K562 (cell line): ENCODE results near the gene HDAC5. TPM values are rescaled to one million over a fixed set of nuclear protein-coding genes. Genes with fewer than 3 reads are reported as not detected.

Experiments used
- ATAC-seq: fragments of 200-7000 bp; cut with Tn5 transposase; 3 replicates; pipeline ENCODE4 v1.9.1; 2020; ENCODE audit warnings: moderate library complexity
- BruUV-seq: library from RNA; stranded (reverse); fragments of 400-500 nt; replicated peaks from 2 replicates; lab custom pipeline; 2021; lab: Mats Ljungman, UMichigan
- CTCF ChIA-PET: fragments of 300-600 bp; formaldehyde crosslinking; extraction: SDS; loops from one replicate; lab custom pipeline; 2021; ENCODE audit warnings: low intra/inter-chr PET ratio; lab: Yijun Ruan, JAX
- POLR2A ChIA-PET: fragments of 300-600, 350-650 bp; sonication (Branson Sonifier 250); formaldehyde crosslinking; extraction: SDS; loops from one replicate; lab custom pipeline; 2021; ENCODE audit warnings: antibody characterized with exemption, inconsistent platforms; lab: Yijun Ruan, JAX
- DNase-seq, 4 experiments: peaks; one replicate each; pipeline versions ENCODE4 v3.0.0 to v3.0.0-alpha.2; 2011 to 2018; ENCODE audit warnings: low spot score in 3 of 4, mixed read lengths in 3 of 4; ENCODE audit errors: extremely low read depth in 1 of 4
- FAIRE-seq: peaks from 2 replicates; lab custom pipeline; 2011; peaks lifted over from hg19 to GRCh38; lab: Jason Lieb, UNC
- H2AFZ ChIP-seq: 2 replicates; pipeline ENCODE4 v1.6.0; 2011; ENCODE audit warnings: low read depth, low read length, control low read depth, inconsistent platforms
- H3K27ac ChIP-seq: fragments of 200-600 bp; 3 replicates; pipeline ENCODE4 v1.8.0; 2011; ENCODE audit warnings: low read depth, mild to moderate bottlenecking, control low read depth, inconsistent platforms, low read length, moderate library complexity, mixed read lengths; ENCODE audit errors: extremely low read depth
- H3K27me3 ChIP-seq, 2 experiments: fragments of 300-600 bp in 1 of 2; 2 replicates in 1 of 2; 3 replicates in 1 of 2; pipeline versions ENCODE4 v1.6.0 to v1.8.0; 2011; ENCODE audit warnings: inconsistent platforms in 2 of 2, low read length in 2 of 2, mild to moderate bottlenecking in 1 of 2, mixed read lengths in 1 of 2, moderate library complexity in 1 of 2; ENCODE audit not compliant: control insufficient read depth in 2 of 2, insufficient read depth in 2 of 2
- H3K36me3 ChIP-seq: fragments of 300-600 bp; 3 replicates; pipeline ENCODE4 v1.8.0; 2011; ENCODE audit warnings: mild to moderate bottlenecking, low read length, inconsistent platforms; ENCODE audit not compliant: control insufficient read depth, insufficient read depth
- H3K4me1 ChIP-seq, 2 experiments: fragments of 200-600 bp in 1 of 2; replicated peaks in 1 of 2; 2 replicates in 1 of 2; 3 replicates in 1 of 2; pipeline versions ENCODE4 v1.5.1 to v1.8.0; 2011; ENCODE audit warnings: inconsistent platforms in 2 of 2, low read length in 2 of 2, mild to moderate bottlenecking in 1 of 2, mixed read lengths in 1 of 2, moderate library complexity in 1 of 2; ENCODE audit not compliant: control insufficient read depth in 2 of 2, insufficient read depth in 2 of 2
- H3K4me2 ChIP-seq: 2 replicates; pipeline ENCODE4 v1.6.1; 2011; ENCODE audit warnings: low read length, control low read depth, inconsistent platforms, mixed read lengths; ENCODE audit not compliant: insufficient read depth
- H3K4me3 ChIP-seq: fragments of 200-600 bp; sonication (generic), shearing (Covaris generic); 2 replicates; pipeline ENCODE4 v1.5.1; 2016; ENCODE audit warnings: control low read depth, inconsistent platforms
- H3K79me2 ChIP-seq: fragments of 200-600 bp; 3 replicates; pipeline ENCODE4 v1.8.0; 2011; ENCODE audit warnings: low read length, inconsistent platforms; ENCODE audit not compliant: control insufficient read depth, insufficient read depth
- H3K9ac ChIP-seq, 2 experiments: 2 replicates each; pipeline versions ENCODE4 v1.6.0 to v1.6.1; 2011; ENCODE audit warnings: low read depth in 2 of 2, low read length in 2 of 2, control low read depth in 1 of 2, inconsistent platforms in 1 of 2, mild to moderate bottlenecking in 1 of 2, mixed read lengths in 1 of 2; ENCODE audit not compliant: insufficient read depth in 1 of 2
- H3K9me1 ChIP-seq: one replicate; pipeline ENCODE4 v1.6.0; 2011; ENCODE audit warnings: inconsistent platforms, mild to moderate bottlenecking, low read length, moderate library complexity; ENCODE audit not compliant: control insufficient read depth, insufficient read depth
- H3K9me3 ChIP-seq: replicated peaks from 2 replicates; pipeline ENCODE4 v1.5.1; 2011; ENCODE audit warnings: low read depth, low read length, inconsistent platforms; ENCODE audit not compliant: control insufficient read depth, insufficient read depth
- H4K20me1 ChIP-seq: replicated peaks from 2 replicates; pipeline ENCODE4 v1.6.1; 2011; ENCODE audit warnings: low read length, inconsistent platforms, mixed read lengths; ENCODE audit not compliant: control insufficient read depth, insufficient read depth
- FIP1L1 ChIP-seq: fragments of 200-400 bp; formaldehyde crosslinking; IDR thresholded peaks from 2 replicates; pipeline ENCODE4 v1.6.1; 2018; ENCODE audit warnings: mild to moderate bottlenecking, low read depth, low read length; ENCODE audit not compliant: poor library complexity, severe bottlenecking
- POLR2A ChIP-seq: fragments of 450-650 bp; conservative IDR thresholded peaks from 2 replicates; pipeline ENCODE4 v1.6.1; 2016
- WGBS: fragments of 100-300 bp; shearing (Covaris generic); methylation state at CpG from one replicate; pipeline ENCODE4 v1.1.6; 2016; ENCODE audit warnings: low coverage, mixed read lengths; ENCODE audit not compliant: insufficient coverage; ENCODE audit errors: missing lambda C conversion rate; 5-methylcytosine and 5-hydroxymethylcytosine counted together
- in situ Hi-C: fragments of 300-500 bp; cut with MboI; formaldehyde crosslinking; loops from 4 replicates; pipeline ENCODE4 v1.15.0; 2018; ENCODE audit warnings: inconsistent platforms, mixed read lengths
- intact Hi-C: fragments of 100-400 bp; cut with micrococcal nuclease; formaldehyde crosslinking; loops from 2 replicates; pipeline ENCODE4 v1.14.2; 2022
- polyA plus RNA-seq, 8 experiments: library from polyadenylated mRNA; depleted of rRNA in 4 of 8; stranded (reverse) in 5 of 8; unstranded in 3 of 8; fragments of >200 nt; fragmentation: Nextera tagmentation in 2 of 8; fragmentation: Illumina TruSeq in 1 of 8; extraction: Ambion mirVana in 2 of 8; extraction: Trizol in 1 of 8; gene quantifications; 2 replicates each; pipeline versions ENCODE4 v1.2.1 to v1.2.3, GENCODE V29; 2011 to 2014; ENCODE audit warnings: inconsistent platforms in 1 of 8, missing spikeins in 1 of 8
- small RNA-seq: library from RNA; depleted of rRNA; stranded (forward); fragments of <200 nt; gene quantifications from one replicate; pipeline ENCODE3, GENCODE V24; 2014
- total RNA-seq, 7 experiments: library from RNA; depleted of rRNA in 6 of 7; stranded (reverse); fragments of >200 nt in 6 of 7; fragmentation: Illumina TruSeq in 2 of 7; extraction: Trizol in 2 of 7; gene quantifications; 2 replicates each; pipeline versions ENCODE4 v1.2.1 to v1.2.3, GENCODE V29; 2011 to 2021; ENCODE audit warnings: low replicate concordance in 1 of 7

The HDAC5 gene
- total and polyA plus RNA-seq, 9 of the 15 experiments (the other 6 are each of a cell fraction or from before 2014, with no cell fraction given) = 0.45 to 26.2 (median 16.4) TPM

DNA sequence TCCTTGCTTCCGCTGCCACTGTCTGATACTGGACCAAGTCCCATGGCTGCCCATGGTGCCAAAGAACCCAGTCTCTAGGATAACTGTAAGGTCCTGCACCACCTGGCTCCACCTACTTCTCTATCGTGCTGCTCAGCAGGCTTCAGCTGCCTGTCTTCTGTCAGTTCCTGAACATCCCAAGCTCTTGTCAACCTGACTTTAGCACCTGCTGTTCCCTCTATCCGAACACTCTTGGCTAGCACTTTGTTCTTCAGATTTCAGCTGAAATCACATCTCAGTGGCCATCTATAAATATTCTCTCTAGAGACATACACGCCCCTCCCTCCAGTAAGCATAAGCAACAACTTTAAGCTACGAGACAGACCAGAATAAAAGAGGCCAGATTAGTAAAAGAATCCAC, 93.7 kb downstream of the HDAC5 start:
- ATAC-seq = no peak
- Histone ChIP-seq H3K4me3 (no peak overlapping the region), H2AFZ (no peak overlapping the region), H3K9me3 (no peaks in the 10 kb centered on the region), H3K27ac (no peak overlapping the region), H4K20me1 (no peaks in the 10 kb centered on the region), H3K4me2 (no peak overlapping the region), H3K27me3 (no peaks in the 10 kb centered on the region), H3K4me1 (no peaks in the 10 kb centered on the region; a peak in 1 of 5 replicates), H3K9me1 (no peaks in the 10 kb centered on the region), H3K9ac (no peak overlapping the region; a peak in 1 of 4 replicates), H3K79me2 (no peaks in the 10 kb centered on the region), H3K36me3 (peaks cover 62% of the 10 kb centered on the region)
- CTCF ChIA-PET = no interaction called here
- intact Hi-C loops (no loop called here), in situ Hi-C loops (no loop called here)
- BruUV-seq = no TSS peak
- TF ChIP-seq FIP1L1 = no peak
- 0 out of 2 replicates have a peak, but pooled peaks have one; percentile 1 for TF ChIP-seq POLR2A
- FAIRE-seq = no peak
- no peak for DNase-seq
- POLR2A ChIA-PET = interaction anchor here (0.8 to 1.1 kb wide), 4 partner anchors 8 to 110 kb away, joined by 3 to 5 read pairs (median 4); partner anchors contain the start of gene TMEM101
- WGBS = 74% methylated on average over 5 of the region's 5 CpGs

Small RNA genes lying within 50 kb of the gene (small RNA-seq; reads per million reads assigned to genes)
- gene RNU6-131P = not detected

Other genes starting within 250 kb of the HDAC5 start
Only the 7 nearest of the 17 such genes appear.
- gene LSM12, start 57.0 kb downstream of the HDAC5 start, total RNA-seq (2014; rRNA removed) = 53.0 and 71.1 TPM in 2 replicates
- 78.4 and 82.8 TPM in 2 replicates for gene LSM12, start 57.0 kb downstream of the HDAC5 start, total RNA-seq (2014; rRNA removed; fragmentation: Illumina TruSeq; extraction: Trizol)
- 95.0 and 102 TPM in 2 replicates for gene LSM12, start 57.0 kb downstream of the HDAC5 start, total RNA-seq (2015; rRNA removed; fragmentation: Illumina TruSeq; extraction: Trizol)
- gene LSM12, start 57.0 kb downstream of the HDAC5 start, total RNA-seq (2021) = 104 and 108 TPM in 2 replicates
- gene LSM12, start 57.0 kb downstream of the HDAC5 start, polyA plus RNA-seq (2011; rRNA removed) = 66.3 and 82.2 TPM in 2 replicates
- gene LSM12, start 57.0 kb downstream of the HDAC5 start, polyA plus RNA-seq (2014; fragmentation: Illumina TruSeq; extraction: Trizol) = 98.5 and 124 TPM in 2 replicates
- 100 to 1,000 TPM in 1 of 2 experiments, 10 to 100 TPM in 1; 89.3 to 258 TPM for gene LSM12, start 57.0 kb downstream of the HDAC5 start, polyA plus RNA-seq (2014; fragmentation: Nextera tagmentation; extraction: Ambion mirVana)
- 70.0 and 80.9 TPM in 2 replicates for gene LSM12, start 57.0 kb downstream of the HDAC5 start, polyA plus RNA-seq (2014; rRNA removed)
- gene G6PC3, start 52.9 kb downstream of the HDAC5 start, total RNA-seq (2014; rRNA removed) = 31.1 and 37.6 TPM in 2 replicates
- gene G6PC3, start 52.9 kb downstream of the HDAC5 start, total RNA-seq (2014; rRNA removed; fragmentation: Illumina TruSeq; extraction: Trizol) = 11.4 and 11.6 TPM in 2 replicates
- 24.1 and 26.8 TPM in 2 replicates for gene G6PC3, start 52.9 kb downstream of the HDAC5 start, total RNA-seq (2015; rRNA removed; fragmentation: Illumina TruSeq; extraction: Trizol)
- 41.9 and 47.4 TPM in 2 replicates for gene G6PC3, start 52.9 kb downstream of the HDAC5 start, total RNA-seq (2021)
- gene G6PC3, start 52.9 kb downstream of the HDAC5 start, polyA plus RNA-seq (2011; rRNA removed) = 46.6 and 55.1 TPM in 2 replicates
- gene G6PC3, start 52.9 kb downstream of the HDAC5 start, polyA plus RNA-seq (2014; fragmentation: Illumina TruSeq; extraction: Trizol) = 49.5 and 60.5 TPM in 2 replicates
- 10 to 100 TPM; 10.4 to 14.8 TPM for gene G6PC3, start 52.9 kb downstream of the HDAC5 start, polyA plus RNA-seq (2014; fragmentation: Nextera tagmentation; extraction: Ambion mirVana)
- gene G6PC3, start 52.9 kb downstream of the HDAC5 start, polyA plus RNA-seq (2014; rRNA removed) = 56.3 and 57.8 TPM in 2 replicates
- gene HROB, start 18.3 kb upstream of the HDAC5 start, total RNA-seq (2014; rRNA removed) = 10.4 and 15.0 TPM in 2 replicates
- gene HROB, start 18.3 kb upstream of the HDAC5 start, total RNA-seq (2014; rRNA removed; fragmentation: Illumina TruSeq; extraction: Trizol) = 7.1 and 9.3 TPM in 2 replicates
- 9.6 and 9.8 TPM in 2 replicates for gene HROB, start 18.3 kb upstream of the HDAC5 start, total RNA-seq (2015; rRNA removed; fragmentation: Illumina TruSeq; extraction: Trizol)
- 17.5 and 20.1 TPM in 2 replicates for gene HROB, start 18.3 kb upstream of the HDAC5 start, total RNA-seq (2021)
- gene HROB, start 18.3 kb upstream of the HDAC5 start, polyA plus RNA-seq (2011; rRNA removed) = 11.9 and 25.9 TPM in 2 replicates
- gene HROB, start 18.3 kb upstream of the HDAC5 start, polyA plus RNA-seq (2014; fragmentation: Illumina TruSeq; extraction: Trizol) = 18.9 and 19.5 TPM in 2 replicates
- 1 to 10 TPM; 6.6 to 6.7 TPM for gene HROB, start 18.3 kb upstream of the HDAC5 start, polyA plus RNA-seq (2014; fragmentation: Nextera tagmentation; extraction: Ambion mirVana)
- 10.6 and 13.5 TPM in 2 replicates for gene HROB, start 18.3 kb upstream of the HDAC5 start, polyA plus RNA-seq (2014; rRNA removed)
- gene ASB16, start 47.1 kb upstream of the HDAC5 start, total RNA-seq (2014; rRNA removed) = not detected in 2 replicates
- gene ASB16, start 47.1 kb upstream of the HDAC5 start, total RNA-seq (2014; rRNA removed; fragmentation: Illumina TruSeq; extraction: Trizol) = not detected in 2 replicates
- not detected in 2 replicates for gene ASB16, start 47.1 kb upstream of the HDAC5 start, total RNA-seq (2015; rRNA removed; fragmentation: Illumina TruSeq; extraction: Trizol)
- gene ASB16, start 47.1 kb upstream of the HDAC5 start, total RNA-seq (2021) = not detected in 2 replicates
- 0.07 and 0.14 TPM in 2 replicates for gene ASB16, start 47.1 kb upstream of the HDAC5 start, polyA plus RNA-seq (2011; rRNA removed)
- not detected in 2 replicates for gene ASB16, start 47.1 kb upstream of the HDAC5 start, polyA plus RNA-seq (2014; fragmentation: Illumina TruSeq; extraction: Trizol)
- under 1 TPM in 1 of 2 experiments, not detected in 1; 0.03 TPM for gene ASB16, start 47.1 kb upstream of the HDAC5 start, polyA plus RNA-seq (2014; fragmentation: Nextera tagmentation; extraction: Ambion mirVana)
- 0.23 TPM in 1 of 2 replicates, not detected in the other for gene ASB16, start 47.1 kb upstream of the HDAC5 start, polyA plus RNA-seq (2014; rRNA removed)
- 16.3 and 25.4 TPM in 2 replicates for gene TMUB2, start 63.3 kb upstream of the HDAC5 start, total RNA-seq (2014; rRNA removed)
- 8.4 and 9.7 TPM in 2 replicates for gene TMUB2, start 63.3 kb upstream of the HDAC5 start, total RNA-seq (2014; rRNA removed; fragmentation: Illumina TruSeq; extraction: Trizol)
- 15.6 and 15.8 TPM in 2 replicates for gene TMUB2, start 63.3 kb upstream of the HDAC5 start, total RNA-seq (2015; rRNA removed; fragmentation: Illumina TruSeq; extraction: Trizol)
- 20.3 and 21.1 TPM in 2 replicates for gene TMUB2, start 63.3 kb upstream of the HDAC5 start, total RNA-seq (2021)
- gene TMUB2, start 63.3 kb upstream of the HDAC5 start, polyA plus RNA-seq (2011; rRNA removed) = 24.1 and 29.5 TPM in 2 replicates
- 24.0 and 26.8 TPM in 2 replicates for gene TMUB2, start 63.3 kb upstream of the HDAC5 start, polyA plus RNA-seq (2014; fragmentation: Illumina TruSeq; extraction: Trizol)
- gene TMUB2, start 63.3 kb upstream of the HDAC5 start, polyA plus RNA-seq (2014; fragmentation: Nextera tagmentation; extraction: Ambion mirVana) = 1 to 10 TPM; 4.1 to 6.2 TPM
- 27.3 and 29.8 TPM in 2 replicates for gene TMUB2, start 63.3 kb upstream of the HDAC5 start, polyA plus RNA-seq (2014; rRNA removed)
- gene ATXN7L3, start 76.2 kb upstream of the HDAC5 start, total RNA-seq (2014; rRNA removed) = 37.9 and 39.0 TPM in 2 replicates
- 22.7 and 23.9 TPM in 2 replicates for gene ATXN7L3, start 76.2 kb upstream of the HDAC5 start, total RNA-seq (2014; rRNA removed; fragmentation: Illumina TruSeq; extraction: Trizol)
- gene ATXN7L3, start 76.2 kb upstream of the HDAC5 start, total RNA-seq (2015; rRNA removed; fragmentation: Illumina TruSeq; extraction: Trizol) = 30.5 and 30.9 TPM in 2 replicates
- 56.4 and 66.1 TPM in 2 replicates for gene ATXN7L3, start 76.2 kb upstream of the HDAC5 start, total RNA-seq (2021)
- gene ATXN7L3, start 76.2 kb upstream of the HDAC5 start, polyA plus RNA-seq (2011; rRNA removed) = 31.5 and 33.2 TPM in 2 replicates
- gene ATXN7L3, start 76.2 kb upstream of the HDAC5 start, polyA plus RNA-seq (2014; fragmentation: Illumina TruSeq; extraction: Trizol) = 39.1 and 39.4 TPM in 2 replicates
- gene ATXN7L3, start 76.2 kb upstream of the HDAC5 start, polyA plus RNA-seq (2014; fragmentation: Nextera tagmentation; extraction: Ambion mirVana) = under 1 TPM; 0.62 to 0.90 TPM
- 34.9 and 45.5 TPM in 2 replicates for gene ATXN7L3, start 76.2 kb upstream of the HDAC5 start, polyA plus RNA-seq (2014; rRNA removed)
- gene UBTF, start 96.0 kb upstream of the HDAC5 start, total RNA-seq (2014; rRNA removed) = 107 and 113 TPM in 2 replicates
- gene UBTF, start 96.0 kb upstream of the HDAC5 start, total RNA-seq (2014; rRNA removed; fragmentation: Illumina TruSeq; extraction: Trizol) = 50.3 and 53.8 TPM in 2 replicates
- gene UBTF, start 96.0 kb upstream of the HDAC5 start, total RNA-seq (2015; rRNA removed; fragmentation: Illumina TruSeq; extraction: Trizol) = 85.8 and 86.3 TPM in 2 replicates
- 90.1 and 93.9 TPM in 2 replicates for gene UBTF, start 96.0 kb upstream of the HDAC5 start, total RNA-seq (2021)
- 28.5 and 31.4 TPM in 2 replicates for gene UBTF, start 96.0 kb upstream of the HDAC5 start, polyA plus RNA-seq (2011; rRNA removed)
- 96.5 and 110 TPM in 2 replicates for gene UBTF, start 96.0 kb upstream of the HDAC5 start, polyA plus RNA-seq (2014; fragmentation: Illumina TruSeq; extraction: Trizol)
- 1 to 10 TPM; 1.2 to 1.5 TPM for gene UBTF, start 96.0 kb upstream of the HDAC5 start, polyA plus RNA-seq (2014; fragmentation: Nextera tagmentation; extraction: Ambion mirVana)
- gene UBTF, start 96.0 kb upstream of the HDAC5 start, polyA plus RNA-seq (2014; rRNA removed) = 75.8 and 83.6 TPM in 2 replicates